HepG2 (cell line): ENCODE measurements around the gene CSTF3. TPM values are rescaled to one million over a fixed set of nuclear protein-coding genes. Genes with fewer than 3 reads are reported as not detected.

Experiments used
- ARID2 ChIP-seq: sonication (generic); formaldehyde crosslinking; IDR thresholded peaks from 2 replicates; pipeline ENCODE4 v1.8.1; 2022; ENCODE audit warnings: mild to moderate bottlenecking, missing genetic modification reagents, borderline replicate concordance
- ARNTL ChIP-seq: sonication (generic); formaldehyde crosslinking; IDR thresholded peaks from 2 replicates; pipeline ENCODE4 v1.4.0; 2020; ENCODE audit warnings: mild to moderate bottlenecking, missing genetic modification reagents
- FOXA1 ChIP-seq, 2 experiments: fragments of 450-650 bp in 1 of 2; sonication (generic) in 1 of 2; formaldehyde crosslinking in 1 of 2; IDR thresholded peaks; 2 replicates each; pipeline versions ENCODE4 v1.4.0 to v1.6.1; 2016 to 2020; ENCODE audit warnings: missing genetic modification reagents in 1 of 2
- GABPA ChIP-seq, 2 experiments: IDR thresholded peaks; 2 replicates each; pipeline ENCODE4 v1.6.1; 2011 to 2016; ENCODE audit warnings: low read depth in 2 of 2, low read length in 1 of 2, missing biosample characterization in 1 of 2, missing genetic modification characterization in 1 of 2
- MXD4 ChIP-seq: IDR thresholded peaks from 2 replicates; pipeline ENCODE4 v1.6.1; 2016; ENCODE audit warnings: mild to moderate bottlenecking, missing biosample characterization, missing genetic modification reagents
- NR2F2 ChIP-seq: IDR thresholded peaks from 2 replicates; pipeline ENCODE4 v1.6.1; 2012; ENCODE audit warnings: low read depth, inconsistent platforms, borderline replicate concordance
- PITX1 ChIP-seq: sonication (generic); formaldehyde crosslinking; IDR thresholded peaks from 2 replicates; pipeline ENCODE4 v1.5.1; 2020; ENCODE audit warnings: mild to moderate bottlenecking, missing genetic modification reagents
- SP4 ChIP-seq: sonication (generic); formaldehyde crosslinking; IDR thresholded peaks from 2 replicates; pipeline ENCODE4 v1.8.1; 2023; ENCODE audit warnings: mild to moderate bottlenecking, missing genetic modification reagents
- ZFP37 ChIP-seq: sonication (generic); formaldehyde crosslinking; IDR thresholded peaks from 2 replicates; pipeline ENCODE4 v1.4.0; 2020; ENCODE audit warnings: missing genetic modification reagents, borderline replicate concordance
- ZFP90 ChIP-seq: sonication (generic); formaldehyde crosslinking; IDR thresholded peaks from 2 replicates; pipeline ENCODE4 v1.8.0; 2022; ENCODE audit warnings: missing genetic modification reagents, mild to moderate bottlenecking, inconsistent platforms, borderline replicate concordance
- ZIK1 ChIP-seq: sonication (generic); formaldehyde crosslinking; IDR thresholded peaks from 2 replicates; pipeline ENCODE4 v1.5.0; 2020; ENCODE audit warnings: mild to moderate bottlenecking, low read depth, missing genetic modification reagents, borderline replicate concordance
- ZNF235 ChIP-seq: sonication (generic); formaldehyde crosslinking; IDR thresholded peaks from 2 replicates; pipeline ENCODE4 v1.8.1; 2023; ENCODE audit warnings: mild to moderate bottlenecking, missing genetic modification reagents, borderline replicate concordance
- ZNF350 ChIP-seq: sonication (generic); formaldehyde crosslinking; IDR thresholded peaks from 2 replicates; pipeline ENCODE4 v1.4.0; 2020; ENCODE audit warnings: mild to moderate bottlenecking, low read depth, missing genetic modification reagents, borderline replicate concordance
- ZNF451 ChIP-seq: sonication (generic); formaldehyde crosslinking; IDR thresholded peaks from 2 replicates; pipeline ENCODE4 v1.5.0; 2020; ENCODE audit warnings: mild to moderate bottlenecking, missing genetic modification reagents
- ZNF468 ChIP-seq: sonication (generic); formaldehyde crosslinking; IDR thresholded peaks from 2 replicates; pipeline ENCODE4 v1.8.0; 2022; ENCODE audit warnings: mild to moderate bottlenecking, moderate library complexity, missing genetic modification reagents
- polyA plus RNA-seq, 8 experiments: library from polyadenylated mRNA; depleted of rRNA in 3 of 8; stranded (reverse) in 7 of 8; unstranded in 1 of 8; fragments of >200 nt; fragmentation: Illumina TruSeq in 4 of 8; extraction: Trizol in 4 of 8; gene quantifications; 2 replicates each; pipeline versions ENCODE4 v1.2.1 to v1.2.3, GENCODE V29; 2011 to 2016; ENCODE audit warnings: low read depth in 4 of 8, missing spikeins in 1 of 8, mixed read lengths in 1 of 8; ENCODE audit not compliant: insufficient read depth in 1 of 8
- total RNA-seq, 5 experiments: library from RNA; depleted of rRNA; stranded (reverse); fragments of >200 nt; fragmentation: Illumina TruSeq; extraction: Trizol; gene quantifications; 2 replicates each; pipeline ENCODE4 v1.2.3, GENCODE V29; 2016; ENCODE audit warnings: low read depth in 1 of 5
- TF ChIP-seq, protein P1 (sequence below): sonication (generic); formaldehyde crosslinking; IDR thresholded peaks from 2 replicates; pipeline ENCODE4 v1.5.0; 2020; ENCODE audit warnings: missing genetic modification reagents
- TF ChIP-seq, protein P2 (sequence below): sonication (generic); formaldehyde crosslinking; IDR thresholded peaks from 2 replicates; pipeline ENCODE4 v1.4.0; 2020; ENCODE audit warnings: missing genetic modification reagents
- TF ChIP-seq, protein P3 (sequence below): sonication (generic); formaldehyde crosslinking; IDR thresholded peaks from 2 replicates; pipeline ENCODE4 v1.8.0; 2022; ENCODE audit warnings: mild to moderate bottlenecking, missing genetic modification reagents, moderate library complexity
- TF ChIP-seq, protein P4 (sequence below): sonication (generic); formaldehyde crosslinking; IDR thresholded peaks from 2 replicates; pipeline ENCODE4 v1.5.1; 2020; ENCODE audit warnings: missing genetic modification reagents, mild to moderate bottlenecking, borderline replicate concordance

Gene CSTF3
- total and polyA plus RNA-seq, 2 of the 13 experiments (the other 11 are each of a cell fraction or from before 2014, with no cell fraction given) = 21.5 to 43.6 TPM

DNA sequence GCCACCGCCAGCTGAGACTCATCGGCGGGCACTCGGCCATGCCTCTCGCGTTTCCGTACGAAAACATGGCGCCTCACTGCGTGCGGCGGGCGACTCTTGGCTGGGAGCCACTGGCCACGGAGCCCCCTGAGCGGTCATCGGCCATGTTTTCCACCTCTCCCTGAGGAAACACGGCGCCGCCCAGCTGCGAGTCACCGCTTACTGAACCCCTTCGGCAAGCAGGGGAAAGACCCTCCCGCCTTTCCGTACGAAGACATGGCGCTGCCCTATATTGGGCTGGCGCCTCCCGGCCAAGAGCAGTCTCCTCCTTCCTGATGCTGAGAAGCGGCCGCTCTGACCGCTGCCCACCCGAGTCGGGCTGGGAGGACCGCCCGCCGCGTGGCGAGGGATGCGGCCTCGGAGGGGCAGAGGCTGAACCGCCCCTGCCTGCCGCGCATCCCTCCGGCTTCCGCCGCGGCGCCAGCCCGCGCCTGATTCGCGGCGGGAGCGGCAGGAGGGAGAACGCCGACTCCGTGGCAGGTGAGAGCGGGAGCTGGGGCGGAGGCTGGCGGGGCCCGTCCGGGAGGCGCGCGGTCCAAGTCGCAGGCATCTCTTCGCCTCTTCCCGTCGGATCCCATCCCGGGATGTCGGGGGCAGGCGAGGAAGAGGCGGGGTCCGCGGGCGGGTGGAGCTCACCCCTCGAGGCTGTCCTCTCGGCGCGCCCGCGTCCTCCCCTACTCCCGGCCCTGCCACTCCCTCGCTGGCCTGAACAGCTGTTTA is 121.8 kb downstream of the CSTF3 start, which contains the start of gene TCP11L1 (continued):
- TF ChIP-seq, protein P1, sequence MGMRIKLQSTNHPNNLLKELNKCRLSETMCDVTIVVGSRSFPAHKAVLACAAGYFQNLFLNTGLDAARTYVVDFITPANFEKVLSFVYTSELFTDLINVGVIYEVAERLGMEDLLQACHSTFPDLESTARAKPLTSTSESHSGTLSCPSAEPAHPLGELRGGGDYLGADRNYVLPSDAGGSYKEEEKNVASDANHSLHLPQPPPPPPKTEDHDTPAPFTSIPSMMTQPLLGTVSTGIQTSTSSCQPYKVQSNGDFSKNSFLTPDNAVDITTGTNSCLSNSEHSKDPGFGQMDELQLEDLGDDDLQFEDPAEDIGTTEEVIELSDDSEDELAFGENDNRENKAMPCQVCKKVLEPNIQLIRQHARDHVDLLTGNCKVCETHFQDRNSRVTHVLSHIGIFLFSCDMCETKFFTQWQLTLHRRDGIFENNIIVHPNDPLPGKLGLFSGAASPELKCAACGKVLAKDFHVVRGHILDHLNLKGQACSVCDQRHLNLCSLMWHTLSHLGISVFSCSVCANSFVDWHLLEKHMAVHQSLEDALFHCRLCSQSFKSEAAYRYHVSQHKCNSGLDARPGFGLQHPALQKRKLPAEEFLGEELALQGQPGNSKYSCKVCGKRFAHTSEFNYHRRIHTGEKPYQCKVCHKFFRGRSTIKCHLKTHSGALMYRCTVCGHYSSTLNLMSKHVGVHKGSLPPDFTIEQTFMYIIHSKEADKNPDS (CRISPR knock-in tag) = 0 out of 2 replicates have a peak, but pooled peaks have one; percentile 51
- TF ChIP-seq, protein P2, sequence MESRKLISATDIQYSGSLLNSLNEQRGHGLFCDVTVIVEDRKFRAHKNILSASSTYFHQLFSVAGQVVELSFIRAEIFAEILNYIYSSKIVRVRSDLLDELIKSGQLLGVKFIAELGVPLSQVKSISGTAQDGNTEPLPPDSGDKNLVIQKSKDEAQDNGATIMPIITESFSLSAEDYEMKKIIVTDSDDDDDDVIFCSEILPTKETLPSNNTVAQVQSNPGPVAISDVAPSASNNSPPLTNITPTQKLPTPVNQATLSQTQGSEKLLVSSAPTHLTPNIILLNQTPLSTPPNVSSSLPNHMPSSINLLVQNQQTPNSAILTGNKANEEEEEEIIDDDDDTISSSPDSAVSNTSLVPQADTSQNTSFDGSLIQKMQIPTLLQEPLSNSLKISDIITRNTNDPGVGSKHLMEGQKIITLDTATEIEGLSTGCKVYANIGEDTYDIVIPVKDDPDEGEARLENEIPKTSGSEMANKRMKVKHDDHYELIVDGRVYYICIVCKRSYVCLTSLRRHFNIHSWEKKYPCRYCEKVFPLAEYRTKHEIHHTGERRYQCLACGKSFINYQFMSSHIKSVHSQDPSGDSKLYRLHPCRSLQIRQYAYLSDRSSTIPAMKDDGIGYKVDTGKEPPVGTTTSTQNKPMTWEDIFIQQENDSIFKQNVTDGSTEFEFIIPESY (CRISPR knock-in tag) = no peak
- peak; percentile 26; the same call in 1 of the 2 replicates for TF ChIP-seq ZNF235 (CRISPR knock-in tag)
- peak; percentile 79; the same call in 1 of the 2 replicates for TF ChIP-seq ZNF350
- TF ChIP-seq ZIK1 (CRISPR knock-in tag) = peak; percentile 62; the same call in 1 of the 2 replicates
- TF ChIP-seq, protein P3, sequence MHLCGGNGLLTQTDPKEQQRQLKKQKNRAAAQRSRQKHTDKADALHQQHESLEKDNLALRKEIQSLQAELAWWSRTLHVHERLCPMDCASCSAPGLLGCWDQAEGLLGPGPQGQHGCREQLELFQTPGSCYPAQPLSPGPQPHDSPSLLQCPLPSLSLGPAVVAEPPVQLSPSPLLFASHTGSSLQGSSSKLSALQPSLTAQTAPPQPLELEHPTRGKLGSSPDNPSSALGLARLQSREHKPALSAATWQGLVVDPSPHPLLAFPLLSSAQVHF (CRISPR knock-in tag) = 0 out of 2 replicates have a peak, but pooled peaks have one; percentile 67
- TF ChIP-seq FOXA1 (IDR thresholded peaks at IDR 0.05) = no peak
- TF ChIP-seq FOXA1 (CRISPR knock-in tag; IDR thresholded peaks at IDR 0.05) = no peak; the same call in 1 of the 2 replicates
- TF ChIP-seq ZFP37 (CRISPR knock-in tag) = no peak
- TF ChIP-seq ARID2 (CRISPR knock-in tag) = peak; percentile 68; the same call in 1 of the 2 replicates
- peak; percentile 87 for TF ChIP-seq ZNF451 (CRISPR knock-in tag)
- TF ChIP-seq, protein P4, sequence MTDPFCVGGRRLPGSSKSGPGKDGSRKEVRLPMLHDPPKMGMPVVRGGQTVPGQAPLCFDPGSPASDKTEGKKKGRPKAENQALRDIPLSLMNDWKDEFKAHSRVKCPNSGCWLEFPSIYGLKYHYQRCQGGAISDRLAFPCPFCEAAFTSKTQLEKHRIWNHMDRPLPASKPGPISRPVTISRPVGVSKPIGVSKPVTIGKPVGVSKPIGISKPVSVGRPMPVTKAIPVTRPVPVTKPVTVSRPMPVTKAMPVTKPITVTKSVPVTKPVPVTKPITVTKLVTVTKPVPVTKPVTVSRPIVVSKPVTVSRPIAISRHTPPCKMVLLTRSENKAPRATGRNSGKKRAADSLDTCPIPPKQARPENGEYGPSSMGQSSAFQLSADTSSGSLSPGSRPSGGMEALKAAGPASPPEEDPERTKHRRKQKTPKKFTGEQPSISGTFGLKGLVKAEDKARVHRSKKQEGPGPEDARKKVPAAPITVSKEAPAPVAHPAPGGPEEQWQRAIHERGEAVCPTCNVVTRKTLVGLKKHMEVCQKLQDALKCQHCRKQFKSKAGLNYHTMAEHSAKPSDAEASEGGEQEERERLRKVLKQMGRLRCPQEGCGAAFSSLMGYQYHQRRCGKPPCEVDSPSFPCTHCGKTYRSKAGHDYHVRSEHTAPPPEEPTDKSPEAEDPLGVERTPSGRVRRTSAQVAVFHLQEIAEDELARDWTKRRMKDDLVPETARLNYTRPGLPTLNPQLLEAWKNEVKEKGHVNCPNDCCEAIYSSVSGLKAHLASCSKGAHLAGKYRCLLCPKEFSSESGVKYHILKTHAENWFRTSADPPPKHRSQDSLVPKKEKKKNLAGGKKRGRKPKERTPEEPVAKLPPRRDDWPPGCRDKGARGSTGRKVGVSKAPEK (CRISPR knock-in tag) = no peak
- TF ChIP-seq NR2F2 = no peak
- TF ChIP-seq ZNF468 (CRISPR knock-in tag) = no peak
- peak; percentile 59 for TF ChIP-seq MXD4 (CRISPR knock-in tag)
- TF ChIP-seq PITX1 (CRISPR knock-in tag) = peak; percentile 53
- peak; percentile 37; the same call in 1 of the 2 replicates for TF ChIP-seq ZFP90
- TF ChIP-seq GABPA (IDR thresholded peaks at IDR 0.05; ENCODE audit: low read depth, low read length) = no peak; the same call in 1 of the 2 replicates
- TF ChIP-seq GABPA (CRISPR knock-in tag; IDR thresholded peaks at IDR 0.05; ENCODE audit: low read depth) = peak; percentile 73; the same call in 1 of the 2 replicates
- TF ChIP-seq SP4 (CRISPR knock-in tag) = peak; percentile 13; the same call in 1 of the 2 replicates
- peak; percentile 51 for TF ChIP-seq ARNTL (CRISPR knock-in tag)
